Stimulated activated CD8-positive, alpha-beta memory T cell treated with anti-CD3 and anti-CD28 coated beads, Interleukin-2, amount 100 ng/mL, for 48 hours (primary cell): ENCODE data around the gene FBXO44.

ENCODE experiments used
- DNase-seq, 2 donors: peaks; one replicate each; pipeline ENCODE4 v3.0.0-alpha.2; 2020; ENCODE audit warnings: low read depth in 2 of 2

FBXO44 gene

DNA sequence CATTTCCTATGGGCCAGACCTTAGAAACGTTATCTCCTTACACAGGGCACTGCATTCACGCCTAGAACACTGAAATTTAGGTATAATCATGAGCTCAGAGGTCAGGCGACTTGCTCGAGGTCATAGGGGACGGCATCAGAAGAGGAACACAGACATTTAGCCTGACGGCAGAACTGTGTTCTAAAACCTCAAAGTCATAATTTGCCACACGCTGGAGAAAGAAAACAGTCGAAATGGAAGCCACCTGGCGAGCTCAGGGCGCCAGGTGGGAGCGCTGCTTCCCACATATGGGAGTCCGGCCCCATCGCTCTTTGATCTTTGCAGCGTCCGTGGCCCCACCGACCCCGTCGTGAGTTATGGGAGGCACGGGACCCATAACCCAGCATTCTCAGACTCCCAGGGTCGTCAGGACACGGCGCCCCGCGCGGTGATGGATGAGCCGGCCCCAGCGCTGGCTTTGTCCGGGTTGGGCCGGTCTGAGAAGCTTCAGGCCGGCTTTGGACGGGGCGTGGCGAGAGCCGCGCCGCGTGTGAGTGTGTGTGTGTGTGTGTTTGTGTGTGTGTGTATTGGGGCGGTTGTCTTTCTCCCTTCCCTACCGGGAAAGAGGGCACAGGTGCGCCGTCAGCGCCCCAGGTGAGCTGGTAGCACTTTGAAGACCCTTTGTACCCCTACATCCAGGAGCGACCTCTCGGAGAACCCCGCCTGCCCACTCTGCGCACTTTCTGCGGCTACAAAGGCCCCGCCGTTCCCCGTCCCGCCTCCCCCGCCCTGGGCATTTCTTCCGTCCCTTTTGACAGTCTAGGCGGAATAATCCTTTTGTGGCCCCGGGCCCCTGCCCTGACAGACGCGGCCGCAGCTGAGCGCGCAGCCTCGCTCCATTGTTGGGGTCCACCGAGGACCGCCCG, 36.0 kb downstream of the FBXO44 start:
- DNase-seq: no peak

DNA sequence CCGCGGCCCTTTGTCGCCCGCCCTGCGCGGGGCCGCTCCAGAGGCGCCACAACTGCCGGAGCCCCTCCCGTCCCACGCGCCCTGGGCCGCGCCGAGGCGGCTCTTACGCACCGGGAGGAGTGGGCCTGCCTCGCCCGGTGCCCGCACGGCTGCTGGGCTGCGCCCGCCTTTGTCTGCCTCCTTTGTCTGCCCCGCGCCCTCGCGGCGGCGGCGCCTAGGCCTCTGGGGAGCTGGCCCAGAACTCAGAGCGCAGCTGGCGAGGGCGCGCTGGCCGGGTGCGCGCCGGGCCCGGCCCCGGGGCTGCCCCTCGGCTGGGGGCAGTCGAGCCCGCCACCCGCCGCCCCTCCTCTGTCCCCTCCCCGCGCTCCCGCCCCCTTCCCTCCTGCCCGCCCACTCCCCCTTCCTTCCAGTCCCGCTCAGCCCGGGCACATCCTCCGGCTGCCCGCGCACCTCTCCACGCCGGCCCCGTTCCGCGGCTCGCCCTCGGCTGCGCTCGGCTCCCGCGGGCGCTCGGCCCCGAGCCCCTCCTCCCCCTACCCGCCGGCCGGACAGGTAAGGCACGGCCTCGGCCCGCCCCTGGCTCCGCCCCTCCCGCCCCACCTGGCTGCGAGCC, 36.7 kb downstream of the FBXO44 start, which contains the start of gene DRAXIN:
Gene DRAXIN (plus strand): TSS at position 409 of the 613 bp plus-strand sequence. CDS start 14,549 bp downstream, outside the sequence.
- DNase-seq: no peak

DNA sequence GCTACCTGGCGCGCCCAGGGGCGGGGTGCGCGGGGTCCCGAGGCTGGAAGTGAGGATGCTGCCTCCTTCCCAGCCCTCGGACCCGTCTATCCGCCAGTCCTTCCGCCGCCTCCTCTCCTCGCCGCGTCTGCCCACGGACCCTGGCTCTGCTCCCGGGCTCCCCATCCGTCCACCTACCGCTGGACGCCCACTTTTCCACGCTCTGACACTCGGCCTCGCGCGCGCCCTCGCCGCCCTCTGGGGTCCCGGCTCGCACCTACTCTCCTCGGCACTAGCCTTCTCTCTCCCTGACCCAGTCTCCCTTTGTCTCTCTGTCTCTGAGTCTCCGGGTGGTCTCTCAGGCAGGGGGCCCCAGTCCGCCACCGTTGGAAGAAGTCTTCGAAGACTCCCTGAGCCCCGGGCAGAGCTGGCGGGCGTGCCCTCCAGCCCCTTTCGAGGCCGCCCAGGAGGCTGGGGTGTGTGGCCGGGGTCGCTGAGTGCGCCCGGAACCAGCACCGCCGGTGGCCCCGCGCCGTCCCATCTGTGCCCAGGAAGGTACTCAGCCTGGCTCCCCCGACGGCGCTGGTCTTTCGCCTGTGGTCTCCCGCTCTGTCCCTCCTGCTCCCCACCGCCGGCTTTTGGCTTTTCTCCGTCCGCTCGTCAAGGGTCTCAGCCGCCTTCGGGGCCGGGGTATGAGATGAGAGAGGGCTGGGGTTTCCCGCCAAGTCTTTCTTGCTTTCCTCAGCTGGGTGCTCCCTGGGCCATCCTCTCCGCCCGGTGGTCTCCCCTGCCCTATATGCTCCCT, 37.4 kb downstream of the FBXO44 start:
- no peak for DNase-seq

DNA sequence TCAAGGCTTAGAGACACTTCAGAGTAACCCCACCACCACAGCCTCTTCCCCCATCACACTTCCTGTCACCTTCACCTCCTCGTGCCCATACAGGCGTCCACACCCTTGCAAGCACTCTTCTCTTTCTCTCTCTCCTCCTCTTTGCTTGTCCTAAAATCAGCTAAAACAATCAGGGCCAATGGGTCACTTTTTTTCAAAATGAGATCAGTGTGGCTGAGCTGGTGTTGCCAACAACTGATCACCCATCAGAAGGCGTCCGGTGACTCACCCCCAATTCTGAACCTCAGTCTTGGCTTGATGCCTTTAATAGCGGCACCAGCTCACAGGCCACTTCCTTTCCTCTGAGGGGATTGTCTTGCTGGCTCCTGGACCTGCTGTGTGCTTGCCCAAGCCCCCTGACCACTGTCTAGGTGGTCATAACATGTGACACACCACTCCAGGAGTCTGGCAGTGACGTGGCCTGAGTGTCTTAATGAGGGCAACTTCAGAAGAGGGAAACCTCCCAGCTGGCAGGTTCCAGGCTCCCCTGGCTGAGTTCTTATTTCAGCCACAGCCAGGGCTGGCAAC, 38.4 kb downstream of the FBXO44 start:
- peak; percentile 29 to 30 for DNase-seq

- no peak for DNase-seq
Observed at GRCh38 chr1:11693917-11694316, 39.2 kb downstream of the FBXO44 start.

DNA sequence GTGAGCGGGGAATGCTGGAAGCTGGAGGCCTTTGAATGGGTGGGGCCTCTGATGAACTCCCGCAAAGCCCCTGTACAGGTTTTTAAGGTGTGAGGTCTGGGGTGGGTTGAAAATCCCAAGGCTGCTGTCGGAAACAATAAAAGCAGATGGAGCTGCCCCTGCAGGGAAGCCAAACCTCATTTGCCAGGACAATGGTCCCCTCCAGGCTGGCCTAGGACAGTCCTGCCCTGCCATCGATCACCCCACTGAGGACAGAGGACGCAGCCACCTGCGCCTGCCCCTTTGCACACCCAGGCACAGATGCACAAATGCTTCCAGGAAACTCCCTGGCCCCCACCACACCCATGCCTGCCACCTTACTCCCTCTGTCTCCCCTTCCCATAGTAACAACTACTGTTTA, 41.2 kb downstream of the FBXO44 start:
- DNase-seq: no peak

DNA sequence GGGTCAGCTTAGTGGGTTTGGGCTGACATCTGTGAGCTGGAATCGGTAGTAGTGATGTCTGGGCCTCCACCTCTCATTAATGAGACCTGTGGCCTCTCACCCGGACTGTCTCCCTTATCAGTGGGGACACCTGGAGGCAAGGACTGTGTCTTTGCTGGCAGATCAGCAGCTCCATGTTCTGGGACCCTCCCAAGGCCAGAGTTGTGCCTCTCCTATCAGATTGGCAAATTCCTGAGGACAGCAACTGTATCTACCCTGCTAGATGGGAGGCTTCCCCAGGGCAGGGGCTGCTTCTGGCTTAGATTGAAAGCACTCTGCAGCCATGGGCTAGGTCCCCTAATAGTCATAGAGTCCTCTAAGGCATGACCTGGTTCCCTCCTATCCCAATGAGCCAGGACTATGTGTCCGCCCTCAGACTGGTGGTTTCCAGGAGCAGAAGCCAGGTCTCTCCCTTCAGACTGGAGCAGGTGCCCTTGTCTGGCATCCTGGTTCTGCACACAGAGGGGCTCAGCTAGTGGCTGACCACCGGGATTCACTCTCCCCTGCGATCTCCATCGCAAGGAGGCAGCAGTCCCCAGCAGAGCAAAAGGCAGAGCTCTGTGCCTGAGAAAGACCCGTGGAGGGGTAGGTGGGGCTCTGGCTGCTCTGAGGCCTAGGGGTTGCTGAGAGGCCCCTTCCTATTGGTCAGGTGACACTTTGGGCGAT, 42.7 kb downstream of the FBXO44 start:
- DNase-seq: no peak

- no peak for DNase-seq
Observed at GRCh38 chr1:11697893-11698210, 43.2 kb downstream of the FBXO44 start.

- DNase-seq: no peak
Observed at GRCh38 chr1:11700601-11701467, 46.2 kb downstream of the FBXO44 start.

- no peak for DNase-seq
Observed at GRCh38 chr1:11701551-11701961, 46.9 kb downstream of the FBXO44 start.

DNA sequence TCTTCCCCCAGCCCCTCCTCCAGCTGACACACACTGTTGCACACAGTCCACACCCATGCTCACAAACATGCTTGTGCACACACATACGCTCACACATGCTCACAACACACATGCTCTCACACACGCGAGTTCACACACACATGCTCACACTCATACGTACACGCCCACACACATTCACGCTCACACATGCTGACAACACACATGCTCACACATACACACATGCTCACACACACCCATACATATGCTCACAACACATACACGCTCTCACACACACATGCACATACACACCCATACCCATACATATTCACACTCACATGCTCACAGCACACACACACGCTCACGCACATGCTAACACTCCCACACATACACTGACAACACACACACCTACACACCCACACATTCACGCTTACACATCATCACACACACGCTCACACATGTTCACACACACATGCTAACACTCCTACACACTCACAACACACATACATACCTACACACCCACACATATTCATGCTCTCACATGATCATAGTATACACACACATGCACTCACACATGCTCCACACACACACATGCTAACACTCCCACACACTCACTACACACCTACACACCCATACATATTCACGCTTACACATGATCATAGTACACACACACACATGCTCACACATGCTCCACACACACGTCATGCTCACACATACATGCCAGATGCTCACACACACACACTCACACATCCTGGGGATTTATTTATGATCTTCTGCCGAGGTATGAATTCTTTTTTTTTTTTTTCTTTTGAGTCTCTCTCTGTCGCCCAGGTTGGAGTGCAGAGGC, 47.5 kb downstream of the FBXO44 start:
- no peak for DNase-seq

GRCh38 chr1:11703357-11704193, 48.9 kb downstream of the FBXO44 start:
- no peak for DNase-seq

DNA sequence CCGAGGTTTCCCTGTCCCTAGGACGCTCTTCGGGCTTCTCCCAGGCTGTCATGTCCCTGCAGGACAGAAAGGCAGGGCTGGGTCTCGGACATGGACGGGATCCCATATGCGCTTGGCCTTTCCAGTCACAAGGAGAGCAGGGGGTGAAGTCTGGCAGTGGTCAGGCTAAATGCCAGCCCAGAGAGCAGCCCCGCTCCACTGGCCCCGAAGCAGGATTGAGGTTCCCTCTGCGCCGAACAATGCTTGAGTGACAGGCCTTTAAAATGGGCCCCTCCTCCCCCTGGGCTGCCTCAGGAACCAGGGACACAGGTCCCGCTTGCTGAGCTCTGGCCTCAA, 49.5 kb downstream of the FBXO44 start:
- DNase-seq: no peak

- no peak for DNase-seq
Observed at GRCh38 chr1:11704691-11705475, 50.2 kb downstream of the FBXO44 start.

- no peak for DNase-seq
Observed at GRCh38 chr1:11705596-11705995, 50.9 kb downstream of the FBXO44 start.

DNA sequence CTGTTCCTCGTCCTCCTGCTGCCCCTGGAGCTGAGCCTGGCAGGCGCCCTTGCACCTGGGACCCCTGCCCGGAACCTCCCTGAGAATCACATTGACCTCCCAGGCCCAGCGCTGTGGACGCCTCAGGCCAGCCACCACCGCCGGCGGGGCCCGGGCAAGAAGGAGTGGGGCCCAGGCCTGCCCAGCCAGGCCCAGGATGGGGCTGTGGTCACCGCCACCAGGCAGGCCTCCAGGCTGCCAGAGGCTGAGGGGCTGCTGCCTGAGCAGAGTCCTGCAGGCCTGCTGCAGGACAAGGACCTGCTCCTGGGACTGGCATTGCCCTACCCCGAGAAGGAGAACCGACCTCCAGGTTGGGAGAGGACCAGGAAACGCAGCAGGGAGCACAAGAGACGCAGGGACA, 51.6 kb downstream of the FBXO44 start:
- DNase-seq: no peak

DNA sequence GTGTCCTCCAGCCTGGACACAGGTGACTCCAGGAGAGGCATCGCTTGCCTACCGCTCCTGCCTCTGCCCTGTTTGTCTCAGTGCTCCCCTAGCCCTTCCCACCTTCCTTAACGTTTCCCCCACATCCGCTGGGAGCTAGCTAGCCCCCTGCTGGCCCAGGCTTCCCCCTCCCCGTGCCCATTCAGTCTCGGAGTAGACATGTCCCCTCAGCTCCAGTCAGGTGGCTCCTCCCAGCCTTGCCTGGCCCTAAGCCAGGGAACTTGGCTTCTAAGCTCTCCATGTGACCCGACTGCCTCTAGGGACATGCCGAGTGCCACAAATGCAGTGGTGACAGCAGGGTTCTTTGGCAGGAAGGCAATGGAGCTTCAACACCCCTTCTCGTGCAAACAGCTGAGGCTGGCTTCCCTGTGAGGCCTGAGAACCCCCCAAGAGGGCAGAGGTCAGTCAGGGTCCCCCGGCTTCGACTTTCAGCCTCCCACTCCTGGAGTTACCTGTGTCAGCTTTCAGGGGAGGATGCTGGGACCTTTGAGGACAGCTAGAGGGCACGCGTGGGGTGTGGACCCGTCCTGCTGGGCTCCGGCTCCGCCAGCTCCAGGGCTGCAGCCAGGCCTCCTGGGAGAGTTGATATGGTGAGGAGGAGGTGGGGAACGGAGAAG, 53.1 kb downstream of the FBXO44 start:
- DNase-seq: no peak
